GM12878 (cell line): Measurements from ENCODE around the gene IDH3B. TPM values are rescaled to one million over a fixed set of nuclear protein-coding genes. Genes with fewer than 3 reads are reported as not detected.

ENCODE experiments used
- ATAC-seq: fragments of 200-7000 bp; cut with Tn5 transposase; 3 replicates; pipeline ENCODE4 v1.9.1; 2020; ENCODE audit warnings: mild to moderate bottlenecking, moderate library complexity
- BruUV-seq: library from RNA; stranded (reverse); fragments of 400-500 nt; replicated peaks from 2 replicates; lab custom pipeline; 2021; lab: Mats Ljungman, UMichigan
- CTCF ChIA-PET: fragments of 300-600 bp; sonication (Branson Sonifier 250); formaldehyde crosslinking; extraction: SDS; loops from one replicate; lab custom pipeline; 2021; ENCODE audit warnings: inconsistent platforms; lab: Yijun Ruan, JAX
- POLR2A ChIA-PET: fragments of 350-600 bp; formaldehyde crosslinking; extraction: SDS; loops from one replicate; lab custom pipeline; 2021; ENCODE audit warnings: inconsistent platforms; lab: Charles Lee
- RAD21 ChIA-PET: fragments of 300-600 bp; sonication (Branson Sonifier 250); formaldehyde crosslinking; loops from one replicate; lab custom pipeline; 2023; ENCODE audit warnings: antibody characterized with exemption; ENCODE audit not compliant: unreplicated experiment; lab: Charles Lee
- SMC1A ChIA-PET: fragments of 300-600 bp; sonication (Branson Sonifier 250); formaldehyde crosslinking; loops from one replicate; lab custom pipeline; 2023; ENCODE audit not compliant: unreplicated experiment, uncharacterized antibody; lab: Charles Lee
- DNase-seq: peaks from one replicate; pipeline ENCODE4 v3.0.0-alpha.2; 2011; ENCODE audit warnings: low read depth, low spot score
- FAIRE-seq: peaks from 3 replicates; lab custom pipeline; 2011; peaks lifted over from hg19 to GRCh38; lab: Jason Lieb, UNC
- H2AFZ ChIP-seq: 2 replicates; pipeline ENCODE4 v1.6.0; 2011; ENCODE audit warnings: low read depth, low read length, control low read depth; ENCODE audit not compliant: control insufficient read depth
- H3K27ac ChIP-seq: 2 replicates; pipeline ENCODE4 v1.5.1; 2011; ENCODE audit warnings: control low read depth; ENCODE audit not compliant: control insufficient read depth, insufficient read depth
- H3K27me3 ChIP-seq, 2 experiments: replicated peaks in 1 of 2; 2 replicates each; pipeline versions ENCODE4 v1.6.0 to v1.6.1; 2011; ENCODE audit warnings: low read length in 1 of 2; ENCODE audit not compliant: control insufficient read depth in 2 of 2, insufficient read depth in 2 of 2
- H3K36me3 ChIP-seq, 2 experiments: 2 replicates each; pipeline ENCODE4 v1.5.1; 2011; ENCODE audit warnings: low read length in 1 of 2; ENCODE audit not compliant: control insufficient read depth in 2 of 2, insufficient read depth in 2 of 2
- H3K4me1 ChIP-seq: 2 replicates; pipeline ENCODE4 v1.6.1; 2011; ENCODE audit warnings: mild to moderate bottlenecking, low read length, moderate library complexity, mixed read lengths; ENCODE audit not compliant: control insufficient read depth, insufficient read depth
- H3K4me2 ChIP-seq: 2 replicates; pipeline ENCODE4 v1.6.0; 2011; ENCODE audit warnings: control low read depth; ENCODE audit not compliant: control insufficient read depth, insufficient read depth
- H3K4me3 ChIP-seq: fragments of 200-600 bp; sonication (generic); 2 replicates; pipeline ENCODE4 v1.5.1; 2016
- H3K79me2 ChIP-seq: 2 replicates; pipeline ENCODE4 v1.6.0; 2011; ENCODE audit warnings: low read length; ENCODE audit not compliant: control insufficient read depth, insufficient read depth
- H3K9ac ChIP-seq: 2 replicates; pipeline ENCODE4 v1.8.0; 2011; ENCODE audit warnings: low read length, control low read depth, mixed read lengths; ENCODE audit not compliant: control insufficient read depth, insufficient read depth
- H3K9me3 ChIP-seq: replicated peaks from 3 replicates; pipeline ENCODE4 v1.5.1; 2011; ENCODE audit warnings: mild to moderate bottlenecking, low read length; ENCODE audit not compliant: control insufficient read depth, insufficient read depth
- H4K20me1 ChIP-seq: 2 replicates; pipeline ENCODE4 v1.6.0; 2011; ENCODE audit not compliant: control insufficient read depth, insufficient read depth
- CHD1 ChIP-seq: IDR thresholded peaks from 2 replicates; pipeline ENCODE4 v1.6.1; 2012; ENCODE audit warnings: low read depth, low read length, improper control_type of control experiment
- CTCF ChIP-seq, 3 experiments: IDR thresholded peaks in 2 of 3; conservative IDR thresholded peaks in 1 of 3; 2 replicates each; pipeline ENCODE4 v1.5.1; 2011; ENCODE audit warnings: low read depth in 3 of 3, low read length in 3 of 3, mild to moderate bottlenecking in 3 of 3, control low read depth in 2 of 3, moderate library complexity in 2 of 3, inconsistent platforms in 1 of 3, mixed read lengths in 1 of 3; ENCODE audit not compliant: control insufficient read depth in 2 of 3, insufficient read depth in 1 of 3; ENCODE audit errors: extremely low read depth in 1 of 3
- EED ChIP-seq: sonication (generic); IDR thresholded peaks from 2 replicates; pipeline ENCODE4 v1.6.1; 2016; ENCODE audit warnings: antibody characterized with exemption, low read depth
- MTA3 ChIP-seq: IDR thresholded peaks from 2 replicates; pipeline ENCODE4 v1.6.1; 2012; ENCODE audit warnings: low read length, inconsistent platforms, borderline replicate concordance
- WGBS: methylation state at CpG from one replicate; pipeline ENCODE4 v1.1.6; 2016; ENCODE audit warnings: low lambda C conversion rate; ENCODE audit not compliant: insufficient replicate concordance, insufficient coverage; ENCODE audit errors: missing lambda C conversion rate; 5-methylcytosine and 5-hydroxymethylcytosine counted together
- in situ Hi-C: fragments of 300-500 bp; cut with MboI; formaldehyde crosslinking; loops from 9 replicates; pipeline ENCODE4 v1.14.3; 2018; ENCODE audit warnings: mixed read lengths
- intact Hi-C: fragments of 100-400 bp; cut with micrococcal nuclease; formaldehyde crosslinking; loops from one replicate; pipeline ENCODE4 v1.14.2; 2022; ENCODE audit not compliant: unreplicated experiment
- polyA plus RNA-seq, 11 experiments: library from polyadenylated mRNA; depleted of rRNA in 4 of 11; unstranded in 6 of 11; stranded (reverse) in 5 of 11; fragments of >200 nt; fragmentation: Nextera tagmentation in 4 of 11; fragmentation: Illumina TruSeq in 1 of 11; extraction: Ambion mirVana in 4 of 11; extraction: Trizol in 1 of 11; gene quantifications; 1 replicate in 1 of 11; 2 replicates in 10 of 11; pipeline versions ENCODE4 v1.2.1 to v1.2.3, GENCODE V29; 2011 to 2016; ENCODE audit warnings: inconsistent platforms in 2 of 11, missing spikeins in 2 of 11, low read depth in 1 of 11
- total RNA-seq, 4 experiments: library from RNA; depleted of rRNA in 3 of 4; stranded (reverse); fragments of >200 nt in 3 of 4; fragmentation: Illumina TruSeq in 1 of 4; extraction: Trizol in 1 of 4; gene quantifications; 2 replicates each; pipeline versions ENCODE4 v1.2.1 to v1.2.3, GENCODE V29; 2013 to 2021

IDH3B gene
- total and polyA plus RNA-seq, 10 of the 15 experiments (the other 5 are each of a cell fraction or from before 2014, with no cell fraction given), result 65.3 to 177 (median 121) TPM

DNA sequence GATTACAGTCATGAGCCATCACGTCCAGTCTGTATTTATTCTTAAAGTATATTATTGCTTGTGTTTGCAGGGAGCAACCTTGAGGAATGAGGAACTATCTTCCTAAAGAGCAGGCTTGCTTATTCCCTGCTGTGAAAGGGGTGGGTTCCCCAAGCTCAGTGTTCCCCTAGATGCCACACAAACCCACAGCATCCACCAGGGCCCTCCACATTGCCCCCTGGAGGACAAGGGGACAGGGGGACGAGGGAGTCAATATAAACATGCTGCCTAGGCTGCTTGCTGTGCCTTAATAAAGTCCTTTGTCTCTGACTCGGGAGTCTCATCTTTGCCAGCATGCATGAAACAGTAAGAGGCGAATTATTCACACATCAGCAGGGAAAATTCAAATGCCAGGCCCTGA is 8.0 kb upstream of the IDH3B start:
- ATAC-seq (peak; percentile 48; the same call in 2 of the 3 replicates), FAIRE-seq (no peak), DNase-seq (no peak)
- ChIA-PET CTCF (interaction anchor here (0.9 to 1.7 kb wide), 2 partner anchors 152 to 252 kb away, joined by 5 read pairs; no protein-coding TSS in a partner anchor), RAD21 (interaction anchor here (0.6 kb wide), 1 partner anchor 22 kb away, joined by 3 read pairs; no protein-coding TSS in a partner anchor), POLR2A (no interaction called here), SMC1A (no interaction called here)
- H3K4me1 ChIP-seq, result no peaks in the 10 kb centered on the region
- H2AFZ ChIP-seq, result no peak overlapping the region
- H3K36me3 ChIP-seq, result no peaks in the 10 kb centered on the region
- BruUV-seq, result no TSS peak
- 3% methylated on average over 4 of the region's 4 CpGs for WGBS
- H3K9me3 ChIP-seq, result no peaks in the 10 kb centered on the region
- in situ Hi-C loops, result no loop called here
- no peak overlapping the region for H3K27ac ChIP-seq
- intact Hi-C loops, result no loop called here
- H3K4me3 ChIP-seq, result no peak overlapping the region
- no peak overlapping the region for H3K4me2 ChIP-seq
- H3K27me3 ChIP-seq, result peaks cover 0 to 5% of the 10 kb centered on the region in 2 experiments; a peak in 2 of 4 replicates
- H3K9ac ChIP-seq, result no peak overlapping the region
- no peaks in the 10 kb centered on the region for H3K79me2 ChIP-seq
- peak; percentile 11 to 29 (median 24); a peak in 3 of 6 replicates for TF ChIP-seq CTCF (IDR thresholded peaks at IDR 0.05 in 2 of 3, conservative IDR thresholded peaks at IDR 0.05 in 1 of 3; ENCODE audit: control insufficient read depth in 2 of 3, extremely low read depth in 1 of 3, insufficient read depth in 1 of 3, low read depth in 3 of 3, low read length in 3 of 3)
- no peak for TF ChIP-seq CHD1
- no peaks in the 10 kb centered on the region for H4K20me1 ChIP-seq

DNA sequence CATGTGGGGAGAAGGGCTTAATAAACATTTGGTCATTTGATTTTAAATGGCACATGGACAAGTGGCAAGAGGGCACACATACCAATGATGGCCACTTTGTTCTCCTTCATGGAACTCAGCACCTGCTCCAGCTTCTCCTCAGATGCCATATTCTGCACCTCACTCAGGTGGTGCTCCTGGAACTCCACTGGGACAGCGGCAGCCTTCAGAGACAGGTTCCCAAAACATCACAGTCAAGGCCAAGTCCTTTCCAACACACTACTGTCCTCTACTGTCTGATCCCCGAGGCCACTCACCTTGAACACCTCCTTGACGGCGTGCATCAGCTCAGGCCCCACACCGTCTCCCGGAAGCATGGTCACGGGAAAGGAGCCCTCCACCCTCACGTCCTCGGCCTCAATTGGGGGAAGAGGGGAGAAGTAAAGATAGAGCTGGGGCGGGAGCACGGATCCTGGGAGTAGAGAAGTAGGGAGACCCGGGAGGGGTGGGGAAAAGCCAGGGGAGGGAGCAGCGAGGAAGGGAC is 591 bp downstream of the IDH3B start:
- Histone ChIP-seq H3K27me3 (no peaks in the 10 kb centered on the region), H3K4me3 (peak overlapping the region; percentile 100), H3K9me3 (no peaks in the 10 kb centered on the region), H3K36me3 (peaks cover 3 to 10% of the 10 kb centered on the region in 2 experiments; a peak in 2 of 4 replicates), H4K20me1 (no peaks in the 10 kb centered on the region), H3K4me1 (peaks cover 3% of the 10 kb centered on the region; the same call in 1 of the 2 replicates), H2AFZ (peak overlapping the region; percentile 87), H3K4me2 (peak overlapping the region; percentile 100), H3K9ac (peak overlapping the region; percentile 92), H3K27ac (peak overlapping the region; percentile 81), H3K79me2 (peaks cover 9% of the 10 kb centered on the region)
- DNase-seq (no peak), FAIRE-seq (no peak), ATAC-seq (no peak)
- SMC1A ChIA-PET, result interaction anchor here (3.8 kb wide), 1 partner anchor 10 kb away, joined by 25 read pairs; the partner anchor contains the start of gene NOP56
- 2% methylated on average over 12 of the region's 13 CpGs for WGBS
- POLR2A ChIA-PET, result interaction anchor here (5.1 kb wide), 1 partner anchor 9 kb away, joined by 47 read pairs; the partner anchor contains the start of gene NOP56
- TF ChIP-seq MTA3 (0 out of 2 replicates have a peak, but pooled peaks have one; percentile 3), EED (no peak)
- in situ Hi-C loops (no loop called here), intact Hi-C loops (no loop called here)
- TSS peak; percentile 68 for BruUV-seq
- CTCF ChIA-PET, result interaction anchor here (1.3 to 2.2 kb wide), 2 partner anchors 11 to 141 kb away, joined by 3 to 9 read pairs; partner anchors contain the start of gene NOP56
- RAD21 ChIA-PET, result interaction anchor here (1.4 kb wide), 1 partner anchor 11 kb away, joined by 4 read pairs; the partner anchor contains the start of gene NOP56
